Progenitor cell of endocrine pancreas (in vitro differentiated cells): Measurements from ENCODE around the gene SLC1A1. TPM values are rescaled to one million over a fixed set of nuclear protein-coding genes. Genes with fewer than 3 reads are reported as not detected.

Source experiments
- DNase-seq: peaks from one replicate; pipeline ENCODE4 v3.0.0; 2021; ENCODE audit warnings: low spot score; ENCODE audit not compliant: unreplicated experiment
- H3K27ac Mint-ChIP-seq: 2 replicates; pipeline ENCODE4 v1.8.0; 2021; ENCODE audit warnings: mild to moderate bottlenecking, moderate library complexity, mixed read lengths
- H3K27me3 Mint-ChIP-seq: 2 replicates; pipeline ENCODE4 v1.8.0; 2021; ENCODE audit warnings: mixed read lengths
- H3K36me3 Mint-ChIP-seq: 2 replicates; pipeline ENCODE4 v1.8.0; 2022; ENCODE audit warnings: mixed read lengths; ENCODE audit not compliant: insufficient read depth
- H3K4me1 Mint-ChIP-seq: 2 replicates; pipeline ENCODE4 v1.8.0; 2021; ENCODE audit warnings: low read depth, mixed read lengths
- H3K4me3 Mint-ChIP-seq: 2 replicates; pipeline ENCODE4 v1.8.0; 2021; ENCODE audit warnings: low read depth, mild to moderate bottlenecking, moderate library complexity, mixed read lengths
- H3K9me3 Mint-ChIP-seq: 2 replicates; pipeline ENCODE4 v1.8.0; 2021; ENCODE audit warnings: low read depth, mixed read lengths
- total RNA-seq: library from RNA; stranded (reverse); gene quantifications from 2 replicates; pipeline ENCODE4 v1.2.1, GENCODE V29; 2021
- TF ChIP-seq, protein P1 (sequence below): fragments of 200-600 bp; sonication (generic); IDR thresholded peaks from one replicate; pipeline ENCODE4 v1.5.0; 2021; ENCODE audit warnings: antibody characterized with exemption, mild to moderate bottlenecking; ENCODE audit not compliant: unreplicated experiment

Gene SLC1A1
- total RNA-seq, 1 donor from 2014 or later: 3.8 TPM

DNA sequence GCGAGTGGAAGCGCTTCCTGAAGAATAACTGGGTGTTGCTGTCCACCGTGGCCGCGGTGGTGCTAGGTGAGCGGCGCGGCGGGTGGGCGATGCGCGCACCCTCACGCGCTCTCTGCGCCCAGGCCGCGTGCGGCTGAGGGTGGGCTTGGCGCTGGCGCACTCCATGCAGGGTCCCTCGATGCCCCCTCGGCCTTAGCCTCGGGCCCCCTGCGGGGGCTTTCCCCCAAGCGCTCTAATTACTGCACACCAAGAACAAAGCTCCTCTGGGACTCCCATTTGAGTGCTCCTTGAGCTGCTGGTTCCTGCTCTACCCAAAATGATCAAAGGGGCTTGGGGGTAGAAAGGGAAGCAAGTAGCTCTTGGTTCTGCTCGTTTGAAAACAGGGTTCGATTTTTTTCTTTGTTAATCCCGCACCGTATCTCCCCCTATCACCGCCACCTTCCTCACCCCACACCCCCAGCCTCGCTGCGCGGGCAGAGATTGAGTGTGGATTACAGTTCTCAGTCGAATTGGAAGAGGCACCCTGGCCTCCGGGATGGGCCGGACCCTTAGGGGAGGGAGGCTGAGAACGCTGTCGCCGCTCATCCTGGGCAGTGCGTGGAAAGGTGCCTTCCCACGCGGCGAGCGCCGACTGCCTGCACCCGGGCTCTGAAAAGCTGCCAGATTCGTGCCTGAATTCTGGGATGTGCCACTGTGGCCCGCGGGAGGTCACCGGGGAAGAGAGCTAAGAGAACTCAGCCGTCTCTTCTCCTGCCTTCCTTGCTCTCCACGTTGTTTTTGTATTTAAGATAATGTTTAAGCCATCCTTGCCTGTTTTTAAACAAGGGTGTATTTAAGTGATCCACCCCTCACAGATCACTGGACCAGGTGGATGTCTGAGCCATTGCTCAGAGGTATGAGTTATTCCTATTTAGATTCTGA, 697 bp downstream of the SLC1A1 start:
- peak; percentile 12 for DNase-seq
- Mint-ChIP-seq H3K27ac (peak overlapping the region; percentile 86), H3K4me1 (peaks cover 20% of the 10 kb centered on the region), H3K4me3 (peak overlapping the region; percentile 90), H3K9me3 (no peaks in the 10 kb centered on the region), H3K27me3 (peaks cover 23% of the 10 kb centered on the region), H3K36me3 (no peaks in the 10 kb centered on the region)
- TF ChIP-seq, protein P1, sequence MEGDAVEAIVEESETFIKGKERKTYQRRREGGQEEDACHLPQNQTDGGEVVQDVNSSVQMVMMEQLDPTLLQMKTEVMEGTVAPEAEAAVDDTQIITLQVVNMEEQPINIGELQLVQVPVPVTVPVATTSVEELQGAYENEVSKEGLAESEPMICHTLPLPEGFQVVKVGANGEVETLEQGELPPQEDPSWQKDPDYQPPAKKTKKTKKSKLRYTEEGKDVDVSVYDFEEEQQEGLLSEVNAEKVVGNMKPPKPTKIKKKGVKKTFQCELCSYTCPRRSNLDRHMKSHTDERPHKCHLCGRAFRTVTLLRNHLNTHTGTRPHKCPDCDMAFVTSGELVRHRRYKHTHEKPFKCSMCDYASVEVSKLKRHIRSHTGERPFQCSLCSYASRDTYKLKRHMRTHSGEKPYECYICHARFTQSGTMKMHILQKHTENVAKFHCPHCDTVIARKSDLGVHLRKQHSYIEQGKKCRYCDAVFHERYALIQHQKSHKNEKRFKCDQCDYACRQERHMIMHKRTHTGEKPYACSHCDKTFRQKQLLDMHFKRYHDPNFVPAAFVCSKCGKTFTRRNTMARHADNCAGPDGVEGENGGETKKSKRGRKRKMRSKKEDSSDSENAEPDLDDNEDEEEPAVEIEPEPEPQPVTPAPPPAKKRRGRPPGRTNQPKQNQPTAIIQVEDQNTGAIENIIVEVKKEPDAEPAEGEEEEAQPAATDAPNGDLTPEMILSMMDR: no peak

DNA sequence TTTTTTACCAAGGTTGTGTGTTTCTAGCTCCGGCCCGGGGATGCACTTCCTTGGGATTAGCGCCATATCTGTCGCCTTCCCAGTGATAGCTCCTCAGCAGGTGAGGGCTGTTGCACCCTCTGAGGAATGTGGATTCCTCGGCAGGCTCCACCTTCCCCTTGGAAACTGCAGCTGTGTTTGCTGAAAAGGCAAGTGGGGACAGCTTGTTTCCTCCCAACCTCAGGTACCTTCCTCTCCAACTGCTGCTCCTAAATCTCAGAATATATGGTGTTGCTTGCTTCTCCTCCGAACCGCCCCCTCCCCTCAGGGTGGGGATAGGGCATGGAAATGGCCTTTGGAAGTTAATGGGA, 1.3 kb downstream of the SLC1A1 start:
- H3K4me3 Mint-ChIP-seq: peak overlapping the region; percentile 90
- no peak for DNase-seq
- no peaks in the 10 kb centered on the region for H3K9me3 Mint-ChIP-seq
- H3K27ac Mint-ChIP-seq: peak overlapping the region; percentile 71
- H3K27me3 Mint-ChIP-seq: peaks cover 22% of the 10 kb centered on the region
- TF ChIP-seq, protein P1: no peak
- H3K4me1 Mint-ChIP-seq: peaks cover 14% of the 10 kb centered on the region
- H3K36me3 Mint-ChIP-seq: no peaks in the 10 kb centered on the region

DNA sequence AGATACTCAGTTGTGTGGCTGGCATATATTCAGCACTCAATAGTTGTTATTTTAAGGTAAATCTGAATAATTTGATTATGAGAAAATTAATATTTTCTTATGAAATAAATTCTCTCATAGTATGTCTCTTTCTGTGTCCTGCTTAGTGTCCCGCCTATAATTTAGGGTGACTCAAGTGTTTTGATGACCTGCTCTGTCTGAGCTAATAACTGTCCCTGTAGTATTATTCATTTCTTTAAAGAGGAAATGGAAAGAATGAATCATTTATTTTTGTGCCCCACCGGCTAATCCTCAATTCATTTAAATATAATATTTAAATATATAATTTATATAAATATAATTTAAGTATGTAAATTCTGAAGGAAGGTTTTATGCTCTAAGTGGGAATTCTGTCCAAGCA, 4.1 kb downstream of the SLC1A1 start:
- TF ChIP-seq, protein P1: no peak
- peaks cover 15% of the 10 kb centered on the region for H3K27me3 Mint-ChIP-seq

DNA sequence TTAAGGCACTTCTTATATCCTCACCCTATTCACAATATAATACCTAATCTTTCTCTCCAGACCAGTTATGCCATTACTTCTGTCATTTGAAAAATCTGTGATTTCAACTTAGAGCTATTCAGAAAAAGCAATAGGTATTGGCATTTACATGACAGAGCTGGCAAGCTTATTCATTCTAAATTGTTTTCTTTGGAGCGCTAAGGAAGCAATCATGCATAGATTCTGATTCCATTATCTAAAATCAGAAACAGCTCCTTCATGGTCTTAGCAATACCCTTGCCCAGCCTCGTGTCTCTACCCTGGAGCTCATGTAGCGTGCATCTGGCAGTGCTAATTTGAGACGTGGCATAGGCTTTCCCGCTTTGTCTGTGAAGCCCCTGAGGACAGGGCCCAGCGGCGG, 4.5 kb downstream of the SLC1A1 start:
- H3K9me3 Mint-ChIP-seq: no peaks in the 10 kb centered on the region
- H3K27me3 Mint-ChIP-seq: peaks cover 15% of the 10 kb centered on the region
- H3K4me1 Mint-ChIP-seq: peaks cover 17% of the 10 kb centered on the region
- no peak overlapping the region for H3K27ac Mint-ChIP-seq
- H3K36me3 Mint-ChIP-seq: no peaks in the 10 kb centered on the region
- TF ChIP-seq, protein P1: no peak
- no peak for DNase-seq
- H3K4me3 Mint-ChIP-seq: no peak overlapping the region

More for the DNA sequence above, 4.1 kb downstream of the SLC1A1 start:
- Mint-ChIP-seq H3K4me1 (peaks cover 17% of the 10 kb centered on the region), H3K36me3 (no peaks in the 10 kb centered on the region), H3K9me3 (no peaks in the 10 kb centered on the region), H3K4me3 (no peak overlapping the region), H3K27ac (no peak overlapping the region)
- DNase-seq: no peak

DNA sequence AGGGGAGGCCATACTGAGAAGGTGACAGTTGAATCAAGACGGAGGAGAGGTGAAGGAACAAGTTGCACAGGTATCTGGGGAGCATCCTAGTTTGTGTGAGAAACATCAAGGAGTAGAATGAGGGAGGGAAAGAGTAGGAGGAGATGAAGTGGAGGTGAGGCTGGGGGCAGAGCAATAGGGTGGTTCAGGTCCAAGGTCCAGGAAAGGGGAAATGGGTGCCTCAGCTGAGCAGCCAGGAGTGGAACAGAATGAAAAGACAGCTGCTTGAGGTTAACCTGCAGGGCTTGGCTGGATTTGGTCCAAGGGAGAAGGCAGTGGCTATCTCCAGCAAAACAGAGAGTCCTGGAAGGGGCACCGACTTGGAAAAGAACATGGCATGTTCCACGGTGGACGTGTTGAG, 5.3 kb downstream of the SLC1A1 start:
- H3K27ac Mint-ChIP-seq: no peak overlapping the region
- DNase-seq: no peak
- H3K4me1 Mint-ChIP-seq: peaks cover 17% of the 10 kb centered on the region
- no peaks in the 10 kb centered on the region for H3K9me3 Mint-ChIP-seq
- no peak overlapping the region for H3K4me3 Mint-ChIP-seq
- peaks cover 15% of the 10 kb centered on the region for H3K27me3 Mint-ChIP-seq
- H3K36me3 Mint-ChIP-seq: no peaks in the 10 kb centered on the region
- TF ChIP-seq, protein P1: no peak
